Keratinocyte (primary cell): Measurements from ENCODE around the gene SERPINB10. TPM values are rescaled to one million over a fixed set of nuclear protein-coding genes. Genes with fewer than 3 reads are reported as not detected.
A peak's percentile ranks its signal among the peaks of the same experiment; 100 is the strongest.

Experiments
- DNase-seq: peaks from one replicate; pipeline ENCODE4 v3.0.0-alpha.2; 2011; ENCODE audit warnings: low read depth, missing footprints, low spot score
- FAIRE-seq: peaks from 2 replicates; lab custom pipeline; 2011; peaks lifted over from hg19 to GRCh38; lab: Jason Lieb, UNC
- H2AFZ ChIP-seq: 2 replicates; pipeline ENCODE4 v1.6.0; 2012; ENCODE audit warnings: low read length, control low read depth, inconsistent platforms; ENCODE audit not compliant: control insufficient read depth
- H3K27ac ChIP-seq: 2 replicates; pipeline ENCODE4 v1.5.1; 2011; ENCODE audit warnings: low read length; ENCODE audit not compliant: control insufficient read depth, insufficient read depth
- H3K27me3 ChIP-seq: 3 replicates; pipeline ENCODE4 v1.6.0; 2011; ENCODE audit warnings: low read length; ENCODE audit not compliant: control insufficient read depth, insufficient read depth; ENCODE audit errors: extremely low read depth
- H3K36me3 ChIP-seq, 2 experiments: 2 replicates in 1 of 2; 3 replicates in 1 of 2; pipeline ENCODE4 v1.5.1; 2011; ENCODE audit warnings: low read length in 2 of 2, mild to moderate bottlenecking in 1 of 2; ENCODE audit not compliant: control insufficient read depth in 2 of 2, insufficient read depth in 2 of 2; ENCODE audit errors: extremely low read depth in 1 of 2
- H3K4me1 ChIP-seq: 3 replicates; pipeline ENCODE4 v1.5.1; 2011; ENCODE audit warnings: low read length; ENCODE audit not compliant: control insufficient read depth, insufficient read depth; ENCODE audit errors: extremely low read depth
- H3K4me2 ChIP-seq: 3 replicates; pipeline ENCODE4 v1.6.0; 2011; ENCODE audit warnings: low read depth, low read length; ENCODE audit not compliant: control insufficient read depth, insufficient read depth; ENCODE audit errors: extremely low read depth
- H3K4me3 ChIP-seq, 3 experiments: fragments of 200-600 bp in 1 of 3; sonication (generic) in 1 of 3; 2 replicates in 2 of 3; 3 replicates in 1 of 3; pipeline ENCODE4 v1.5.1; 2011 to 2016; ENCODE audit warnings: low read length in 3 of 3, mild to moderate bottlenecking in 3 of 3, control low read depth in 2 of 3, inconsistent platforms in 1 of 3, low read depth in 1 of 3, mixed read lengths in 1 of 3, mixed run types in 1 of 3, moderate library complexity in 1 of 3; ENCODE audit not compliant: control insufficient read depth in 2 of 3, insufficient read depth in 2 of 3; ENCODE audit errors: extremely low read depth in 1 of 3
- H3K79me2 ChIP-seq: 2 replicates; pipeline ENCODE4 v1.6.0; 2012; ENCODE audit warnings: low read length; ENCODE audit not compliant: control insufficient read depth, insufficient read depth
- H3K9ac ChIP-seq: 3 replicates; pipeline ENCODE4 v1.6.0; 2011; ENCODE audit warnings: low read length; ENCODE audit not compliant: control insufficient read depth, insufficient read depth; ENCODE audit errors: extremely low read depth
- H3K9me1 ChIP-seq: 3 replicates; pipeline ENCODE4 v1.6.0; 2011; ENCODE audit warnings: low read length; ENCODE audit not compliant: control insufficient read depth, insufficient read depth; ENCODE audit errors: extremely low read depth
- H3K9me3 ChIP-seq: 2 replicates; pipeline ENCODE4 v1.5.1; 2012; ENCODE audit warnings: low read depth, low read length; ENCODE audit not compliant: control insufficient read depth
- H4K20me1 ChIP-seq: 3 replicates; pipeline ENCODE4 v1.6.0; 2011; ENCODE audit warnings: low read length; ENCODE audit not compliant: control insufficient read depth, insufficient read depth; ENCODE audit errors: extremely low read depth
- CTCF ChIP-seq, 3 experiments: IDR thresholded peaks in 1 of 3; conservative IDR thresholded peaks in 1 of 3; optimal IDR thresholded peaks in 1 of 3; 2 replicates in 2 of 3; 3 replicates in 1 of 3; pipeline versions ENCODE3 to v1.5.1; 2011; ENCODE audit warnings: low read length in 3 of 3, mild to moderate bottlenecking in 3 of 3, moderate library complexity in 2 of 3, control low read depth in 1 of 3, inconsistent platforms in 1 of 3; ENCODE audit not compliant: insufficient read depth in 2 of 3; ENCODE audit errors: extremely low read depth in 1 of 3
- EZH2 ChIP-seq: IDR thresholded peaks from one replicate; pipeline ENCODE4 v1.6.1; 2012; ENCODE audit warnings: inconsistent platforms, mild to moderate bottlenecking, low read length, moderate library complexity
- dilution Hi-C: fragments of 300-500 bp; cut with MboI; formaldehyde crosslinking; loops from one replicate; pipeline ENCODE4 v1.7.0; 2020; ENCODE audit warnings: low sequenced_read_pairs; ENCODE audit not compliant: extremely low pct_ligation_motif_present
- polyA plus RNA-seq, 5 experiments: library from polyadenylated mRNA; depleted of rRNA in 3 of 5; stranded (reverse) in 3 of 5; stranded (forward) in 1 of 5; unstranded in 1 of 5; fragments of >200 nt; gene quantifications; 1 replicate in 1 of 5; 2 replicates in 3 of 5; 3 replicates in 1 of 5; pipeline versions ENCODE4 v1.2.1 to v1.2.3, GENCODE V29; 2011 to 2012; ENCODE audit warnings: missing spikeins in 2 of 5, low read depth in 1 of 5, low replicate concordance in 1 of 5

The SERPINB10 gene
- polyA plus RNA-seq, 1 donor (not counting 4 experiments of a cell fraction or from before 2014, with no cell fraction given), result 10.1 TPM

GRCh38 chr18:63965716-63966330 lies 58.1 kb downstream of the SERPINB10 start:
- FAIRE-seq (no peak), DNase-seq (no peak)
- no peaks in the 10 kb centered on the region for H3K79me2 ChIP-seq
- no peaks in the 10 kb centered on the region for H3K27me3 ChIP-seq
- H3K9me3 ChIP-seq, result no peaks in the 10 kb centered on the region
- dilution Hi-C loops, result no loop called here
- H3K4me1 ChIP-seq, result peaks cover 23% of the 10 kb centered on the region
- no peak overlapping the region for H3K4me2 ChIP-seq
- H3K9me1 ChIP-seq, result no peaks in the 10 kb centered on the region
- no peak overlapping the region for H3K9ac ChIP-seq
- H4K20me1 ChIP-seq, result no peaks in the 10 kb centered on the region
- TF ChIP-seq CTCF (optimal IDR thresholded peaks at IDR 0.05 in 1 of 3, IDR thresholded peaks at IDR 0.05 in 1 of 3, conservative IDR thresholded peaks at IDR 0.05 in 1 of 3; ENCODE audit: extremely low read depth in 1 of 3, insufficient read depth in 2 of 3, low read length in 3 of 3), result no peak
- no peak for TF ChIP-seq EZH2
- no peaks in the 10 kb centered on the region for H3K36me3 ChIP-seq
- no peak overlapping the region for H3K4me3 ChIP-seq
- H3K27ac ChIP-seq, result peak overlapping the region; percentile 44
- H2AFZ ChIP-seq, result peak overlapping the region; percentile 3

- H3K4me2 ChIP-seq, result peak within 1 kb of the TSS; percentile 95
- H3K27me3 ChIP-seq, result no peaks in the 10 kb centered on the region
- FAIRE-seq, result peak; percentile 83
- H3K27ac ChIP-seq, result peak within 1 kb of the TSS; percentile 93
- H3K4me3 ChIP-seq, result peak within 1 kb of the TSS; percentile 76 to 90 (median 89)
- no peaks in the 10 kb centered on the region for H4K20me1 ChIP-seq
- dilution Hi-C loops, result no loop called here
- H3K9ac ChIP-seq, result peak within 1 kb of the TSS; percentile 96
- H3K79me2 ChIP-seq, result peaks cover 29% of the 10 kb centered on the region
- no peaks in the 10 kb centered on the region for H3K9me1 ChIP-seq
- no peak for DNase-seq
- peaks cover 38% of the 10 kb centered on the region for H3K4me1 ChIP-seq
- no peaks in the 10 kb centered on the region for H3K9me3 ChIP-seq
- TF ChIP-seq EZH2 (no peak), CTCF (optimal IDR thresholded peaks at IDR 0.05 in 1 of 3, IDR thresholded peaks at IDR 0.05 in 1 of 3, conservative IDR thresholded peaks at IDR 0.05 in 1 of 3; ENCODE audit: extremely low read depth in 1 of 3, insufficient read depth in 2 of 3, low read length in 3 of 3) (no peak)
- peaks cover 0 to 8% of the 10 kb centered on the region in 2 experiments for H3K36me3 ChIP-seq
- peak within 1 kb of the TSS; percentile 84 for H2AFZ ChIP-seq
Measured at GRCh38 chr18:63969942-63970808, 62.4 kb downstream of the SERPINB10 start, which contains the start of gene SERPINB8. TSS of gene SERPINB8 (plus strand) at chr18:63970081. CDS start at chr18:63978309, 8,228 bp downstream.
